Stimulated activated CD8-positive, alpha-beta memory T cell treated with anti-CD3 and anti-CD28 coated beads, Interleukin-2, amount 100 ng/mL, for 48 hours (primary cell): ENCODE results near the gene STX1B.
A peak's percentile ranks its signal among the peaks of the same experiment; 100 is the strongest.

Source experiments
- DNase-seq, 2 donors: peaks; one replicate each; pipeline ENCODE4 v3.0.0-alpha.2; 2020; ENCODE audit warnings: low read depth in 2 of 2

STX1B gene

DNA sequence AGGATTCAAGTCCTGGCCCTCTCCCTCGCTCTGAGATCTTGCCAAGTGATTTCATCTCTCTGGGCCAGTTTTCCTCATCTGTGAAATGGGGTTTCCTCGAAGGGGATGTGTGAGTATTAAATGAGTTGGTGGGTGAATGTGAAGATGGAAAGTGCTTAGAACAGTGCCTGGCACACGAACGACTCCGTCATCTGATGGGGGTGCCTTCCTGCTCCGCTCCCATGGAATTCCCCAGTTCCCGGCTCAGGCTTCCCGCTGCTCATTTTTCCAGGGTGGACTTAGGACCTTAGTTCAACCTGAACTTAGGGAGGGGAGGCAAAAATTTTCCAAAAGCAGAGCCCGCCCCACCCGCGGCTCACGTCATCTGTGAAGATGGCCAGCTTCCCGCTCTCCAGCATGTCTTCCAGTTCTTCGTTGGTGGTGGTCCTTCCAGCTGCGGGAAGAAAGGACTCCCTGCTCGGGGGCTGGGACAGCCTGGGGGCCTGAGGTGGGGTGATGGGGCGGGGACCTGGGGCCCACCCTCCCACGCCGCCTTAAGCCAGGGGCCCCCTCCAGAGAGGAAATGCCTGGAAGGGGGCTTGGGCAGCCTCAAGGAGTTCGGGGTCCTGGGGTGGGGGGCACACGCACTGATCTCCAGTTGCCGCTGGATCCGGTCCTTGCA is 14.0 kb downstream of the STX1B start:
- DNase-seq: no peak

DNA sequence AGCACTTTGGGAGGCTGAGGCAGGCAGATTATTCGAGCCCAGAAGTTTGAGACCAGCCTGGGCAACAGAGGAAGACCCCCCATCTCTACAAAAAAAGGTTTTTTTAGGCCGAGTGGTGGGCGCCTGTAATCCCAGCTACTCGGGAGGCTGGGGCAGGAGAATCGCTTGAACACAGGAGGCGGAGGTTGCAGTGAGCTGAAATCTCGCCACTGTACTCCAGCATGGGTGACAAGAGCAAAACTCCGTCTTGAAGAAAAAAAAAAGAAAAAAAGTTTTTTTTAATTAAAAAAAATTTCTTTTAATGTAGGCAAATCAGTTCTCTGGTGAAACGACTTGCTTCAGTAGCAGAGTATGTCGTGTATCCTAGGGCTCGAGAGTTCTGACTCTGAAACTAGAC is 14.5 kb downstream of the STX1B start:
- no peak for DNase-seq

GRCh38 chr16:30992931-30993816 is 17.3 kb downstream of the STX1B start:
- no peak for DNase-seq

GRCh38 chr16:30992276-30992780 is 18.1 kb downstream of the STX1B start:
- no peak for DNase-seq

DNA sequence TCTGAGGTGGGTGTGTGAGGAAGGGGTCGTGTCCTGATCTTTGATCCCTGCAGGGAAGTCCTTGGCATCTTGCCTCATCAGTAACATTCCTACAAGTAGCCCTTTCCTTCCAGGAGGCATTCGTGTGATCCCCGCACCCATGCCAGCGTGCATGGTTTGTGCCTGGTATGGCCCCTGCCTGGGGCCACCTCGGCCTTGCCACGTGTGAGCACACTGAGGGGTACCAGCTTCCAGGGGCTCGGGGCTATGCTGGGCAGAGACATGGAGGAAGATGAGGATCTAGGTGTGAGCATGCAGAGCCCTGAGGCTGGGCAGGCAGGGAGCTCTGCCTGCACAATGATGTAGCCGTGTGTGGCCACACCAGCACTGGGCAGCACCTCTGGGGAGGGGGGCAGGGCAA is 19.4 kb downstream of the STX1B start:
- DNase-seq: no peak

DNA sequence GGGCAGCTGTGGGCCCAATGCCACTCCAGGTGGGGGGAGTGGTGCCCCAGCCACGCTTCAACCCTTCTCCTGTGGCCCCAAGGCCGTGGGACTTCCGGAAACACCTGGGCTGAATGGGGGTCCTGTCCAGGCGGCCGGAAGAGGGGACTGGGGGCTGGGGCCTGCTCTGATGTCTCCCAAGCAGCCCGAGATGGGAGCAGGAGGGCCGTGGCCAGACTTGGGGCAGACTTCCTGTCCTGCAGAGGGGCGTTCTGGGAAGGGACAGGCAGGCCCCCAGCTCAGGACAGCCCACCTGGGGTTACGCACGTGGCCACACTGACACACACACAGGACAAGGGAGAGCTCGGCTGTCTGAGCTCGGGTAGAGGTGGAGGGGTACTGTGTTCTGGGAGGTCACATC is 20.3 kb downstream of the STX1B start:
- DNase-seq: no peak

- DNase-seq: no peak
These were observed 20.9 kb downstream of the STX1B start for GRCh38 chr16:30989469-30990047.

DNA sequence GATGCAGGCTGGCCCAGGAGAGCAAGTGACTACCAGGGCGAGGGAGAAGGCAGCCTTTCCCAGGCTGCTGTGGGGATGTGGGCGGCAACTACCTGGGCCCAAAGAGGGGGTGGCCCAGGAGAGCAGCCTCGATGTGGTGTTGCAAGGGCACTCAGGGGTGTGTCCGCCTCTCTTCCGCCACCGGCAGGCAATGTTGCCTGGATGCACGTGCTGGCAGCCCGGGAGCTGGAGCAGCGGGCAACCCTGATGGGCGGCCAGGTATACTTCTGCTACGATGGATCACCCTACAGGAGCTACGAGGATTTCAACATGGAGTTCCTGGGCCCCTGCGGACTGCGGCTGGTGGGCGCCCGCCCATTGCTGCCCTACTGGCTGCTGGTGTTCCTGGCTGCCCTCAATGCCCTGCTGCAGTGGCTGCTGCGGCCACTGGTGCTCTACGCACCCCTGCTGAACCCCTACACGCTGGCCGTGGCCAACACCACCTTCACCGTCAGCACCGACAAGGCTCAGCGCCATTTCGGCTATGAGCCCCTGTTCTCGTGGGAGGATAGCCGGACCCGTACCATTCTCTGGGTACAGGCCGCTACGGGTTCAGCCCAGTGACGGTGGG is 22.8 kb downstream of the STX1B start:
- DNase-seq: no peak

DNA sequence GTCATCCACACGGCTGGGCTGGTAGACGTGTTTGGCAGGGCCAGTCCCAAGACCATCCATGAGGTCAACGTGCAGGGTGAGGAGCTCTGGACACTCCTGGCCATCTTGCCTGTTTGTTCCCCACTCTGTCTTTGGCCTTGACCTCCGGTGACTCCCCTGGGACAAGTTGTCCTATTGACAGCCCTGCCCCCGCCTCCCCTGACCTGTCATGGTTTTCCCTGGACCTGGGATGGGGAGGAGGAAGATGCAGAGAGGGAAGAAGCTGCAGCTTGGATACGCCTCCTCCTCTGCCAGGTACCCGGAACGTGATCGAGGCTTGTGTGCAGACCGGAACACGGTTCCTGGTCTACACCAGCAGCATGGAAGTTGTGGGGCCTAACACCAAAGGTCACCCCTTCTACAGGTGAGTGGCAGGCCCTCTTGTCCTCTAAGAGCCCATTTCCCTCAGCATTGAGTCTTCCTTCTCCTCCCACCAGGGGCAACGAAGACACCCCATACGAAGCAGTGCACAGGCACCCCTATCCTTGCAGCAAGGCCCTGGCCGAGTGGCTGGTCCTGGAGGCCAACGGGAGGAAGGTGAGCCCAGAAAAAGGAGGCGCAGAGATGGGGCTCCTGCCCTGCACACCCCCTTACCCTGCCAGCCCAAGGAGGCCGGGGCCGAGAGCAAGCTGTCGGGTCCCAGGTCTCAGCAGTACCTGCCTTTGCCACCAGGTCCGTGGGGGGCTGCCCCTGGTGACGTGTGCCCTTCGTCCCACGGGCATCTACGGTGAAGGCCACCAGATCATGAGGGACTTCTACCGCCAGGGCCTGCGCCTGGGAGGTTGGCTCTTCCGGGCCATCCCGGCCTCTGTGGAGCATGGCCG is 24.1 kb downstream of the STX1B start:
- DNase-seq: no peak

GRCh38 chr16:30985401-30986128 is 24.9 kb downstream of the STX1B start:
- DNase-seq: no peak

DNA sequence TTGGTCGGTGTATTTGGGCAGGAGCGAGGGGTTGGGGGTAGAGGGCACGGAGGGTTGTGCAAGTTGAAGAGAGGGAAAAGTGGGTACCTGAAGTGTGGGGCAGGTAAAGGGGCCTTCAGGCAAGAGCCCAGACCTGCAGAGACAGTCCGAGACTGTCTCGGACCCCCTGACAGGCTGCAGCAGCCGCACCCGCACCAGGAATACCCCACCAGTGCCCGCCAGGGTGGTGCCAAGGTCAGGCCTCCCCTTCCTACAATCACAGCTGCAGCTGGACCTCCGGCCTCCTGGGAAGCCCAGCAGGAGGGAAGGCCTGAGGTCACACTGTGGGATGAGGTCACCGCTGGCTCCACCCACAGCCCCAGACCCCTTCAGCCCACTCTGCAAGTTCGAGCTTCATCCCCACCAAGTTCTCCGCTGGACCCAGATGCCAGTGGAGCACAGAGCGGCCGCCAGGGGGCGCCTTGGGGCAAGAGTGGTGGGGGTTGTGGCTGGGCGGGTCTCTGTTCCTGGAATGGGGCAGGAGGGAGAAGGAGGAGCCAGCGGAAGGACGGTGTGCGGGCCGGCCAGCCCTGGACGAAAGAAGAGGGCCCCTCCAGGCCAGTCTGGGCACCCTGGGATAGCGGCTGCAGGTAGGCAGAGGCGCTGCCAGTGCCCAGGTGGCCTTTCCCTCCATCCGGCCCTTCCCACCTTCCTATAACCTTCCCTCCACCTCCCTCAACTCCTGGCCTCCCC is 25.6 kb downstream of the STX1B start, which contains the start of gene HSD3B7:
Gene HSD3B7 (plus strand): TSS at position 539 of the 732 bp plus-strand sequence. CDS start 452 bp downstream, outside the sequence.
- DNase-seq: peak; percentile 77 to 80

DNA sequence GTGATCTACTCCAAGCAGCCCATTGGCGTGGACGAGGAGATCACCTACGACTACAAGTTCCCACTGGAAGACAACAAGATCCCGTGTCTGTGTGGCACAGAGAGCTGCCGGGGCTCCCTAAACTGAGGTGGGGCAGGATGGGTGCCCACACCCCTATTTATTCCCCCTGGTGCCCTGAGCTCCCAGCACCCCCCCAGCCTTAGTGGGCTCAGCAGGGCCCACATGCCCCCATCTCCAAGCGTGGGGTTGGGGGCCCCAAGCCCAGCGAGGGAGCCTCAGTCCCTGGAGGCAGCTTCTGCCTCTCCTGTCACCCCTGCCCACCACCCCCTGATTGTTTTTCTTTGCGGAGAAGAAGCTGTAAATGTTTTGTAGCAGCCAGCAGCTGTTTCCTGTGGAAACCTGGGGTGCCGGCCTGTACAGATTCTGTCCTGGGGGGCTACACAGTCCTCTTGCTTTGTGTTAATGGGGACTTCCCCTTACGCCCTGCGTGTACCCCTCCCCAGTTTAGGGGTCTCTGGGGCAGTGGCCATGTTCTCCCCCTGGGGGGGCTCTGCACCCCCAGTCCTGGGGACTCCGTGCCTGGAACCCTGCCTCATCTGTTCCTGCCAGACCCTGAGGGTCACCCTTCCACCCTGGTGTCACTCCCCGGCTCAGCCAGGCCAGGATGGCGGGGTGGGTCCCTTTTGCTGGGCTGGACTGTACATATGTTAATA is 26.4 kb downstream of the STX1B start:
- no peak for DNase-seq

DNA sequence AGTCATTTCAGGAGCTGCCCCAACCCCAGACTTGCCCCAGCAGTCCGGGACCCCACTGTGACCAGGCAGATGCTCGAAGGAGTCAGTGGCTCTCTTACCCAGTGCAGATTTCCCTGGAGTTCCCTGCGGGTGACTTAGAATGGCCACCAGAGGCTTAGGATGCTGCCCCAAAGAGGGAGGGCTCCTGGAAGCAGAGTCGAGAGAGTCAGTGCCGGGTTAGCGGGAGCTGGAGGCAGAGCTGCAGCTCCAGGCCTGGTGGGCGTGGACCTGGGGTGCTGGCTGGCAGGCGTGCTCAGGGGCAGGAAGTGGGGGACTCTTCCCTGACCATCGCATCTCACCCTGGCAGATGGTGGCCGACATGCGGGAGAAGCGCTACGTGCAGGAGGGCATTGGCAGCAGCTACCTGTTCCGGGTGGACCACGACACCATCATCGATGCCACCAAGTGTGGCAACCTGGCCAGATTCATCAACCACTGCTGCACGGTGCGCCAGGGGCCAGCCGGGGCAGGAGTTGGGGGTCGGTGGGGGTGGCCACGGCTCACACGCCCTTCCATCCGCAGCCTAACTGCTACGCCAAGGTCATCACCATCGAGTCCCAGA is 27.0 kb downstream of the STX1B start:
- DNase-seq: no peak

- no peak for DNase-seq
These were observed 27.7 kb downstream of the STX1B start for GRCh38 chr16:30982548-30983288.

- no peak for DNase-seq
These were observed 29.5 kb downstream of the STX1B start for GRCh38 chr16:30980959-30981358.

GRCh38 chr16:30980434-30980833 is 30.0 kb downstream of the STX1B start:
- DNase-seq: no peak

- DNase-seq: no peak
These were observed 30.4 kb downstream of the STX1B start for GRCh38 chr16:30980023-30980371.
